ENCODE results near the gene KIF20A.
"Not testable (repeated sequence)": the region's sequence is repeated elsewhere in the genome, so short reads cannot be mapped to it uniquely, and the experiment has no call there.

The KIF20A gene

GRCh38 chr5:138178516-138179276 lies at the start of gene KIF20A, which contains the start of gene BRD8:
Gene KIF20A, plus strand, starts transcription at chr5:138179112. Its CDS starts 569 bp downstream, at chr5:138179681.
Gene BRD8, minus strand, starts transcription at chr5:138178630. Its CDS starts 16 bp downstream, at chr5:138178614.
- DNase-seq (ENCODE audit: low read depth), result peak; percentile 86

- no peak for DNase-seq (ENCODE audit: low read depth)
These were observed 49.6 kb upstream of the KIF20A start for GRCh38 chr5:138129347-138129746.

GRCh38 chr5:138132543-138132942 lies 46.4 kb upstream of the KIF20A start:
- DNase-seq (ENCODE audit: low read depth), result no peak

- DNase-seq (ENCODE audit: low read depth), result no peak
These were observed 39.7 kb upstream of the KIF20A start, which contains the start of gene NME5 for GRCh38 chr5:138138949-138139780. Gene NME5, minus strand, starts transcription at chr5:138139428. Its CDS starts 648 bp downstream, at chr5:138138780.

GRCh38 chr5:138139781-138140090 lies 39.2 kb upstream of the KIF20A start:
- no peak for DNase-seq (ENCODE audit: low read depth)

GRCh38 chr5:138140268-138140667 lies 38.6 kb upstream of the KIF20A start:
- DNase-seq (ENCODE audit: low read depth), result no peak

- no peak for DNase-seq (ENCODE audit: low read depth)
These were observed 37.2 kb upstream of the KIF20A start for GRCh38 chr5:138141734-138142133.

GRCh38 chr5:138143578-138143977 lies 35.3 kb upstream of the KIF20A start:
- not testable (repeated sequence) for DNase-seq (ENCODE audit: low read depth)

GRCh38 chr5:138148811-138149210 lies 30.1 kb upstream of the KIF20A start:
- no peak for DNase-seq (ENCODE audit: low read depth)

GRCh38 chr5:138149530-138149929 lies 29.4 kb upstream of the KIF20A start:
- DNase-seq (ENCODE audit: low read depth), result no peak

GRCh38 chr5:138155977-138156376 lies 22.9 kb upstream of the KIF20A start:
- not testable (repeated sequence) for DNase-seq (ENCODE audit: low read depth)

GRCh38 chr5:138157626-138158025 lies 21.3 kb upstream of the KIF20A start:
- DNase-seq (ENCODE audit: low read depth), result no peak

GRCh38 chr5:138159666-138160065 lies 19.2 kb upstream of the KIF20A start:
- no peak for DNase-seq (ENCODE audit: low read depth)

GRCh38 chr5:138160706-138161105 lies 18.2 kb upstream of the KIF20A start:
- DNase-seq (ENCODE audit: low read depth), result no peak

- DNase-seq (ENCODE audit: low read depth), result no peak
These were observed 15.2 kb upstream of the KIF20A start for GRCh38 chr5:138163721-138164120.

GRCh38 chr5:138169124-138169523 lies 9.8 kb upstream of the KIF20A start:
- no peak for DNase-seq (ENCODE audit: low read depth)

- DNase-seq (ENCODE audit: low read depth), result no peak
These were observed 8.6 kb upstream of the KIF20A start for GRCh38 chr5:138170299-138170698.

GRCh38 chr5:138177941-138178515 lies 884 bp upstream of the KIF20A start:
- DNase-seq (ENCODE audit: low read depth), result no peak

- DNase-seq (ENCODE audit: low read depth), result no peak
These were observed 455 bp downstream of the KIF20A start for GRCh38 chr5:138179277-138179857.

- DNase-seq (ENCODE audit: low read depth), result no peak
These were observed 1.4 kb downstream of the KIF20A start for GRCh38 chr5:138180183-138180782.

- DNase-seq (ENCODE audit: low read depth), result no peak
These were observed 1.9 kb downstream of the KIF20A start for GRCh38 chr5:138180841-138181240.

- no peak for DNase-seq (ENCODE audit: low read depth)
These were observed 3.9 kb downstream of the KIF20A start for GRCh38 chr5:138182808-138183207.

All from stimulated activated CD8-positive, alpha-beta memory T cell treated with anti-CD3 and anti-CD28 coated beads, Interleukin-7, amount 100 ng/mL, for 24 hours (primary cell).